SK-N-MC (cell line): ENCODE results near the gene HOXC6.

Experiments
- EZH2 ChIP-seq: fragments of 200-600 bp; sonication (generic); IDR thresholded peaks from one replicate; pipeline ENCODE4 v1.6.1; 2017; ENCODE audit warnings: antibody characterized with exemption
- POLR2AphosphoS5 ChIP-seq: IDR thresholded peaks from 2 replicates; pipeline ENCODE4 v1.6.1; 2012; ENCODE audit warnings: mild to moderate bottlenecking, low read depth, low read length, borderline replicate concordance

DNA sequence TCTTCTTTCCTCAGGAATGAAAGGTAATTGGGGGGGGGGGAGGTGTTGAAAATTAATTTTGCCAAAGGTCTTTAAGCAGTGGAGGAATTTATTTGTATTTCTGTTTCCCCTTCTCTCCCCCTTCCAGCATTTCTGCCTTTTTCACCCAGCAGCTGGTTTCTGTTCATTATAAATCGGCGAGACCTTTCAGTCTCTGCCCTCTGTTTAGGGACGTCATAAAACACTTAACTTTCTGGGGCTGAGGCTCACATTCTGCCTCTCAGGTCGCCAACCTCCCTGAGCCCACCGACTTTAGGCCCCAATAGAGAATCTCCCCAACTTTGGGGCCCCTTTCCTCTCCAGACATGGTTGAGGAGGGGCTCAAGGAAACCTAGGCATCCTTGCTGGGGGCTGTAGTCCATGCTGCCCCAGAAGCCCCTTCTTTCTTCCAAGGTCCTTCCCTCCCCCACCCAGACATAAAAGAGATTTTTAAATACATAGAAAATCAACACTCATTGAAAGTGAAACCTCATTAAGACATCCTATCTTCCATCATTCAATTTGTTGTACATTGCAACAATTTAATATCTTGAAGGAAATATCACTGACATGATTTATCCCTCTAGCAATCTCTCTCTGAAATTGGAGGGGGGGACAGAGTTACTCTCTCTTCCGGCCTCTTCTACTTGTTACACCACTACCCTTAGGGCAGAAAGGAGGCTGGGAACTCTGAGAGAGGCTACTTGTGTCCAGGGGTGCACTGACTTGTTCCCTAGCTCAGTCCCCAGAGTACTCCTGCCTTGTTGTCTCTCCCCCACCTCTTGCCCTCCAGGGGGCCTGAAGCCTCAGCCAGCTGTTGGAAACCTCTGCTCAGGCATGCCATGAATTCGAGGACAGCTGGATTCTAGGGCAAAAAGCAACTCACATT, 2.5 kb upstream of the HOXC6 start:
- TF ChIP-seq POLR2AphosphoS5 (no peak), EZH2 (no peak)
